NCI-H345 treated with DMSO at 0.1 percent for 48 hours (cell line): Measurements from ENCODE around the gene ZFYVE28.
A peak's percentile ranks its signal among the peaks of the same experiment; 100 is the strongest.

ENCODE experiments used
- DNase-seq: peaks from one replicate; lab custom pipeline; 2025; ENCODE audit not compliant: unreplicated experiment; lab: John Stamatoyannopoulos, UW

Gene ZFYVE28

GRCh38 chr4:2428496-2429213 is 10.2 kb upstream of the ZFYVE28 start:
- no peak for DNase-seq

- no peak for DNase-seq
Measured at GRCh38 chr4:2427383-2428334, 9.2 kb upstream of the ZFYVE28 start.

GRCh38 chr4:2426711-2427275 is 8.3 kb upstream of the ZFYVE28 start:
- DNase-seq: no peak

- no peak for DNase-seq
Measured at GRCh38 chr4:2426069-2426397, 7.6 kb upstream of the ZFYVE28 start.

- DNase-seq: no peak
Measured at GRCh38 chr4:2425386-2426068, 7.1 kb upstream of the ZFYVE28 start.

GRCh38 chr4:2424581-2424980 is 6.1 kb upstream of the ZFYVE28 start:
- no peak for DNase-seq

- no peak for DNase-seq
Measured at GRCh38 chr4:2423695-2424094, 5.2 kb upstream of the ZFYVE28 start.

- DNase-seq: no peak
Measured at GRCh38 chr4:2423066-2423465, 4.6 kb upstream of the ZFYVE28 start.

- no peak for DNase-seq
Measured at GRCh38 chr4:2421928-2422327, 3.5 kb upstream of the ZFYVE28 start.

- DNase-seq: no peak
Measured at GRCh38 chr4:2419814-2420213, 1.4 kb upstream of the ZFYVE28 start.

GRCh38 chr4:2418650-2419571 is 466 bp upstream of the ZFYVE28 start, which contains the start of gene CFAP99:
Gene CFAP99, plus strand, starts transcription at chr4:2418955.
- DNase-seq: peak; percentile 82

GRCh38 chr4:2417226-2417764 is 1.1 kb downstream of the ZFYVE28 start:
- no peak for DNase-seq

GRCh38 chr4:2416564-2417225 is 1.8 kb downstream of the ZFYVE28 start:
- no peak for DNase-seq

- no peak for DNase-seq
Measured at GRCh38 chr4:2415881-2416563, 2.4 kb downstream of the ZFYVE28 start.

- DNase-seq: no peak
Measured at GRCh38 chr4:2415213-2415612, 3.2 kb downstream of the ZFYVE28 start.

- no peak for DNase-seq
Measured at GRCh38 chr4:2413821-2414610, 4.4 kb downstream of the ZFYVE28 start.

- DNase-seq: peak; percentile 29
Measured at GRCh38 chr4:2412885-2413716, 5.3 kb downstream of the ZFYVE28 start.
